ENCODE data around the gene C6orf15.

The C6orf15 gene

DNA sequence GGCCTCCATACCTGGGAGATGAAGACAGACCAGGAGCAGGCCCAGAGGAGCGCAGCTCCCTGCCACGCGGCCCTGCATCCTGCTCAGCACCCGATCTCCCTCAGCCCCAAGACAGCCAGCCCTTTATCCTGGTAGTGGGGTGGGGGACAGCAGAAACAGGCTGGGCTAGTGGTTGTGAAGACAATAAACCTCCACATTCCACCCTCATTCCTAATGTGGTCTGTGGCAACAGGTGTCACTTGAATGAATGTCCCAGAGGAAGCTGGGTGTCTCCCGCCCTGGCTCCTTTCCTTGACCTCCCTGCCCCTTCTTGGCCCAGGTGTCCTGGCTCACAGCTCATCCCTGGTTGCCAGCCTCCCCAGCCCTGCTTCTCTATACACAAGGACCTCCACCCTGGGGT, at the start of gene C6orf15:
Gene C6orf15 (minus strand): TSS at position 98 of the 400 bp plus-strand sequence. CDS start 20 bp downstream, at position 78.
- no peak for DNase-seq

GRCh38 chr6:31161216-31162126, 49.1 kb upstream of the C6orf15 start:
- DNase-seq = no peak

DNA sequence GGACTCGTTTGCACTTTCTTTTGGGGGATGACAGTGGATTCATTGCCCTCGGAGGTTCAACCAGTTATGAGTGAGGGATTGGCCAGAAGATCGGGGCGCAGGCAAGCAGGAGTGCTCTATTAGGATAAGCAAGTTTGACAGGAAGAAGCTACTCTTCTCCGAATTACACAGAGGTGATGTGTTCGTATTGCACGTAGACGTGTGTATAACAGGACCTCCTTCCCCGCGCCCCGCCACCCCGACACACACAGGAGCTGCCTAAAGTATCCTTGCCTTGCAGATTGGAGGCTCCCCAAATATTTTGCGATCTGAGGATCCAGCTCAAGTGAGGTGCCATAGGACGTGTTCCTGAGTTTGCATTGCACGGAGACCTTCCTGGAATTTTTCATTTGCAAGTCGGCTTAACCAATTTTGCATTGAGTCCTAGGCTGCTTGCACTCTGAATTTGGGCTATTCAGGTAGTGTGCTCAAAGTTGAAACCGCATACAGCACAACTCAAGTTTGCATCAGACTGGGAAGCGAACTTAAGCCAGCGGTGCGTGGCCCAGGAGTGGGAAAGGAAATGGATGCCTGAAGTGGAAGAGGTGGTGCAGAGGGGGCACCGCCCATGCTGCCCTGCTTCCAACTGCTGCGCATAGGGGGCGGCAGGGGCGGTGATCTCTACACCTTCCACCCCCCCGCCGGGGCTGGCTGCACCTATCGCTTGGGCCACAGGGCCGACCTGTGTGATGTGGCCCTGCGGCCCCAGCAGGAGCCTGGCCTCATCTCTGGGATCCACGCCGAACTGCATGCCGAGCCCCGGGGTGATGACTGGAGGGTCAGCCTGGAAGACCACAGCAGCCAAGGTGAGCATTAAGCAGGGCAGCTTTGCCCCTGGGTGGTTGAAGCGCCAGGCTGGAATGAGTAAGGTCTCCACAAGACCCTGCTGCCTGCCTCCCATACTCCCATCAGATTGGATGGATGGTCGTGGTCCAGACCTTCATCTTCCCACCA, 46.8 kb upstream of the C6orf15 start:
- no peak for DNase-seq

DNA sequence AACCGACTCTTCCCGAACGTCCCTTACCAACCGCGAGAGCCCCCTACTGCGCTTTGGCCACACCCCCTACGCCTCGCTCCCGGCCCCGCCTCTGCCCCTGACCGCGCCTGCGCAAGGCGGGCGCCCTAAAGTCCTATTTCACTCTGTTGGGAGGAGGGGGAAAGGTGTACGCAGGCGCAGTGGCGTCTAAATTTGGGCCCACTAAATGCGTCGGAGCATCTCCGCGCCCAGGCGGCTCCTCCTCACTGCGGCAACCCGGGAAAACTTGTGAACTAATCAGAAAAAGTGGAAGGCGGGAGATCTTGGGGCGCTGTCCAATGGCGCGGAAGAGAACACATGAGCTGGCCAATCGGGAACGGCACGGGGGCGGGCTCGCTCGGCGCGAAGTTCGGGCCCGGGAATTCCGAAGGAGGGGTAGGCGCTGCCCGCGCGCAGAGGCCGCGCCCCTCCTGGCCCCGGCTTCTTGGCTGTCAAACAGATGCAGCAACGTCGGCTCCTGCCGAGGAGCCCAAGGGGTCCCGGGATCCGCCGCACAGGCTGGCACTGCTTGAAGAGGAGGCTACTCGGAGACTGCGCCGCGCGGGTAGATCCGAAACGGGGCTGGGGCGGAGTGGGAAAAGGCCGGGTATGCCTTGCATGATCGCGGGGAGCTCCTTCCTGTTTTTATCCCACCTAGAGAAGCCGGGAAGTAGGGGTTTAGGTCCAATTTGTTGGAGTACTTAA, 45.9 kb upstream of the C6orf15 start, which contains the start of gene TCF19:
Gene TCF19 (plus strand): TSS at position 450 of the 723 bp plus-strand sequence. CDS start 881 bp downstream, outside the sequence.
- DNase-seq = peak; percentile 100

DNA sequence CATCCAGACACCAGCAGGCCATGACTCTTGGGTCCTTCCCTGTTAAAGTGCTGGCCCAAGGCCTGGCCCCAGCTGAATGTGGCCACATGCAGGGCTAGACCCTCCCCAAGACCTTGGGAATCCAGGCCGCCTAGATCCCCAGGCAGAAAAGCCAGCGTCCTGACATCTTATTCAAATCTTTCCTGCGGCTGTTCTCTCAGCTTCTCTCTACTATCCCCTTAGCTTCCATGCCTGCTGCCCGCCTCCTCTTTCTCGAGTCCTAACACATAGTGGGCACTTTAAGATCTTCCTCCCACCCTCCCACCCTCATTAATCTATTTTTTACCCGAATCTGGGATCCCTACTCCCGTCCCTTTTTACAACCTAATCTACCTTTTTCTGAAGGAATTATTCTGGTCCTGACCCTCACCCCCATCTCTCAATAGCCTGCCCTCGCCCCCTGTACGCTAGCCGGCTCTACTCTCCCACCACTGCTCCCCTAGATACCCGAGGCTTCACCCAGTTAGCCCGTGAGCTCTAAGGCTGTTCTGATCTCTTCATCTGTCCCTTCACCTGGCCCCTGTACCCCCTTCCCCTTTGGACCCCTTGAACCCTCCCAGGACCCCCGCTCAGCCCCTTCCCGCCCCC, 45.3 kb upstream of the C6orf15 start, which contains the start of gene CCHCR1:
Gene CCHCR1 (minus strand): TSS at position 290 of the 627 bp plus-strand sequence. CDS start 202 bp downstream, at position 88.
- DNase-seq = no peak

DNA sequence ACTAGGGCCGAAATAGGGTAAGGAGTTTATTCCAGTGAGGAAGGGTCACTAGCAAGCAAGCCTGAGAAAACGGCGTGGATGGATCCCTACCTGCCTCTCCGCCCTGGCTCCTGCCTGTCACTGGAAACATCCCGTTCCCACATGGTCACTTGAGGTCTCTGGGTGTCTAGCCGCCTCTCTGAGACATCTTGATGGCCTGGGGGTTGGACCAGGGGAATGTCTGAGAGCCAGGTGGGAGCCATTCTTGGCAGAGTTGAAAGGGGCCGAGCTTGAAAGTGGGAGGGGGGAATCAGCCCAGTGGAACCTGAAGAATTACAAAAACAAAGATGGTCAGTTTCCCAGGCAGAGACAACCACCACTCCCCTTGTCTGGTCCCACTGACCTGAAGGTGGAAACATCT, 44.3 kb upstream of the C6orf15 start:
- DNase-seq = no peak

DNA sequence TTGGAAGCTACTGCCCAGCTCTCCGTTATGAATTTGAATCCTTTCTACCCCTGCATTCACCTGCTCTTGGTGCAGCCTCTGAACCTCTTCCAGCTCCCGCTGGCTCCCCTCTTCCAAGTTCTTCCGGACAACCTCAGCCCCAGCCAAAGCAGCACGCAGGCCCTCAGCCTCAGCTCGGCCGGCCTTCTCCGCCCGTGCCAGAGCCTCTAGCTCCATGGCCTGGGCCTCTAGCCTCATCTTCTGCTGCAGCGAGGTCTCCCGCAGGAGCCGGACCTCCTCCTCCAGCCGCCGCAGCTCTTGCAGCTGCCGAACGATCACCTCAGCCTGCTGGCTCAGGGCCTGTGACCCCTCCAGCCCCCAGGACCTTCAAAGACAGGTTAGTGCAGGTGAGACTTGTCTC, 42.1 kb upstream of the C6orf15 start:
- DNase-seq = no peak

GRCh38 chr6:31152781-31153180, 40.4 kb upstream of the C6orf15 start:
- DNase-seq = no peak

- DNase-seq = no peak
Observed at GRCh38 chr6:31149827-31150447, 37.6 kb upstream of the C6orf15 start.

DNA sequence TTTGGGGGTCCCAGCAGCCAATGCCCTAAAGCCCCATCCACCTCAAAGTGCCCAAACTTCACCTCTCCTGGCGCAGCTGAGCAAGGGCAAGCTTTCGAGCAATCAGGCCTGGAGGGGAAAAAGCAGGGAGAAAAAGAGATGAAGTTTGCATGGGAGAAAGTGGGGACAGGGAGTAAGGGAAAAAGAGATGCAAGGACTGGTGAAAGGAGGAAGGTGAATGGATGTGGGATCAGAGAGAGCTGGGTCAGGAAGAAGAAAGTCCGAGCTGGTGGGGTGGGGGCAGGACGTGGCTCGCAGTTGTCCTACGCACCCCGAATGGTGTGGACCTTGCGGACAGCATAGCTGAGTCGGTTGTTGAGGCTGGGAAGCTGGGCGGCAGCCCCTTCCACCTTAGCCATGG, 33.0 kb upstream of the C6orf15 start:
- no peak for DNase-seq

GRCh38 chr6:31144970-31145340, 32.6 kb upstream of the C6orf15 start:
- no peak for DNase-seq

DNA sequence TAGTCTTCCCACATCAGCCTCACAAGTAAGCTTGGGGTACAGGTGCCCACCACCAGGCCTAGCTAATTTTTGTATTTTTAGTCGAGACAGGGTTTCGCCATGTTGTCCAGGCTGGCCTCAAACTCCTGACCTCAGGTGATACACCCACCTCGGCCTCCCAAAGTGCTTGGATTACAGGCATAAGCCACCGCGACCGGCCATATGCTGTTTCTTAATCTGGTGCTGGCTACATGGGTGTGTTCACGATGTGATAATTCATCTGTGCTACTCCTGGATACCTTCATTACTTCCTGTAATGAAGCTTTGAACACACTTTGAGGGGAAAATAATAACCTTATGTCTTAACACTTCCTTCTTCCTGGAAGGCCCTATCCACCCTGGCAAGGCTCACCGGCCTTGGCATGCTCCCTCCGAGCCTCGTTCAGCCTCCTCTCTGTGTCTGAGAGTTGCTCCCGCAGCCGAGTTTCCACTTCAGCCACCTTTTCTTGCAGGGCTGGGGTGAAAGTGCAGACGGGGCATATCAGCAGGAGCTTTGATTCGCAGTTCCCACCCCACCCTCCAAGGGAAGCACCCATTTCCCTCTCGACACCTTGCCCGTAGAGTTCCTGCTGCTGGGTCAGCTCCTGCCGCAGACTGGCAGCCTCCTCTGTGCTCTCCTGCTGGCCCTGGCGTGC, 32.1 kb upstream of the C6orf15 start:
- DNase-seq = no peak

- DNase-seq = no peak
Observed at GRCh38 chr6:31143148-31143547, 30.8 kb upstream of the C6orf15 start.

GRCh38 chr6:31142361-31142761, 30.0 kb upstream of the C6orf15 start:
- DNase-seq = peak; percentile 36

- DNase-seq = no peak
Observed at GRCh38 chr6:31140643-31141042, 28.3 kb upstream of the C6orf15 start.

GRCh38 chr6:31139599-31139998, 27.2 kb upstream of the C6orf15 start:
- no peak for DNase-seq

- DNase-seq = no peak
Observed at GRCh38 chr6:31138982-31139381, 26.6 kb upstream of the C6orf15 start, which contains the start of gene PSORS1C2. Gene PSORS1C2, minus strand, starts transcription at chr6:31139066. Its CDS starts 40 bp downstream, at chr6:31139026.

DNA sequence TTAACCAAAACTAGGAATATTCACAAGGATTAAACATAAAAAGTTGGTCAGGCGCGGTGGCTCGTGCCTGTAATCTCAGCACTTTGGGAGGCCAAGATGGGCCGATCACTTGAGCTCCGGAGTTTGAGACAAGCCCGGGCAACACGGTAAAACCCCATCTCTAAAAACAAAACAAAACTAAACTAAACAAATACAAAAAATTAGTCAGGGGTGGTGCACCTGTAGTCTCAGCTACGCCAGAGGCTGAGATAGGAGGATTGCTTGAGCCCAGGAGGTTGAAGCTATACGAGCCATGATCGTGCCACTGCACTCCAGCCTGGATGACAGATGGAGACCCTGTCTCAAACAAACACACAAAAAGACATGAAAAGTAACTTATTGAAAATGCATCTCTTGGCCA, 23.3 kb upstream of the C6orf15 start:
- DNase-seq = no peak

GRCh38 chr6:31132806-31133205, 20.4 kb upstream of the C6orf15 start:
- DNase-seq = no peak

DNA sequence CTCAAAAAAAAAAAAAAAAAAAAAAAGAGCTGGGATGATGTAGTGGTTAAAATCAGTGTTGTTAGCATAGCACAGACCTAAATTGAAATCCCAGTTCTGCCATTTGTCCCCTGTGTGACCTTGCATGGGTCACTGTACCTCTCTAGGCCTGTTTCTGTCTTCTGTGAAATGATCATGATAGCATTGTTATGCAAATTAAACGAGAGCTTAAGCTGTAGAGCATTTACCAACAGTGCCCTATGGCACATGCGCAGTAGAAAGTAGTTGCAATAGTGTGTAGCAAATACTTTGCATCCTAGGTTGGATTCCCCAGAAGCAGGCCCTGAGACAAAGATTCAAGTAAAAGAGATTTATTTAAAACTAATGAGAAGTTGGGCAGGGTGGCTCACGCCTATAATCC, 19.2 kb upstream of the C6orf15 start:
- no peak for DNase-seq

DNA sequence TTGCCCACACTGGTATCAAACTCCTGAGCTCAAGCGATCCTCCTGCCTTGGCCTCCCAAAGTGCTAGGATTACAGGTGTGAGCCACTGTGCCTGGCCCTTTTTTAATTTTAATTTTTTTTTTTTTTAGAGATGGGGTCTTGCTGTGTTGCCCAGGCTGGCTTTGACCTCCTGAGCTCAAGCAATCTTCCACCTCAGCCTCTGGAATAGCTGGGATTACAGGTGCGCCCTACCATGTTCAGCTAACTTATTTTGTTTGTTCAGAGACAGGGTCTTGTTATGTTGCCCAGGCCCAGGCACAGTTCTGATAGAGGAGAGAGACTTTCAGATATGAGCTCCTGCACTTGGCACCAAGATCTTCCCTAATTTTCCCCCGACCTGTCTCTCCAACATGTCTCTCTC, 18.4 kb upstream of the C6orf15 start:
- DNase-seq = no peak
